GM19043 (cell line): ENCODE measurements around the gene ACD.

Experiments used
- ATAC-seq: cut with Tn5 transposase; IDR thresholded peaks from one replicate; pipeline ENCODE4 v1.9.1; 2021; ENCODE audit warnings: low read depth; ENCODE audit not compliant: unreplicated experiment

The ACD gene

GRCh38 chr16:67648764-67649407 is 11.2 kb downstream of the ACD start:
- no peak for ATAC-seq

- no peak for ATAC-seq
Measured at GRCh38 chr16:67648088-67648763, 11.8 kb downstream of the ACD start.

GRCh38 chr16:67647681-67648080 is 12.4 kb downstream of the ACD start:
- ATAC-seq, result no peak

GRCh38 chr16:67647111-67647651 is 12.9 kb downstream of the ACD start:
- no peak for ATAC-seq

GRCh38 chr16:67645397-67646121 is 14.5 kb downstream of the ACD start:
- ATAC-seq, result no peak

GRCh38 chr16:67644038-67644437 is 16.0 kb downstream of the ACD start:
- no peak for ATAC-seq

- ATAC-seq, result no peak
Measured at GRCh38 chr16:67641779-67642708, 18.0 kb downstream of the ACD start.

GRCh38 chr16:67637625-67638024 is 22.4 kb downstream of the ACD start:
- no peak for ATAC-seq

GRCh38 chr16:67636713-67637112 is 23.3 kb downstream of the ACD start:
- no peak for ATAC-seq

- no peak for ATAC-seq
Measured at GRCh38 chr16:67632415-67633172, 27.5 kb downstream of the ACD start.

GRCh38 chr16:67628216-67628615 is 31.8 kb downstream of the ACD start:
- ATAC-seq, result no peak

GRCh38 chr16:67613808-67614207 is 46.3 kb downstream of the ACD start:
- ATAC-seq, result no peak

- no peak for ATAC-seq
Measured at GRCh38 chr16:67608364-67608763, 51.7 kb downstream of the ACD start.
